ENCODE measurements around the gene C16orf90.

GRCh38 chr16:3454631-3455147 is 40.6 kb downstream of the C16orf90 start:
- TF ChIP-seq POLR2A (IDR thresholded peaks at IDR 0.05) (no peak), CTCF (IDR thresholded peaks at IDR 0.05) (no peak)

All from thyroid gland (tissue), 4 donors.